HTERT RPE-1 (cell line): ENCODE data around the gene TRPM1.

Experiments
- in situ Hi-C: fragments of 300-500 bp; cut with MboI; formaldehyde crosslinking; loops from 4 replicates; pipeline ENCODE4 v1.14.3; 2020; ENCODE audit warnings: low sequenced_read_pairs

TRPM1 gene

GRCh38 chr15:31051496-31052080, 49.9 kb downstream of the TRPM1 start:
- in situ Hi-C loops, result no loop called here

DNA sequence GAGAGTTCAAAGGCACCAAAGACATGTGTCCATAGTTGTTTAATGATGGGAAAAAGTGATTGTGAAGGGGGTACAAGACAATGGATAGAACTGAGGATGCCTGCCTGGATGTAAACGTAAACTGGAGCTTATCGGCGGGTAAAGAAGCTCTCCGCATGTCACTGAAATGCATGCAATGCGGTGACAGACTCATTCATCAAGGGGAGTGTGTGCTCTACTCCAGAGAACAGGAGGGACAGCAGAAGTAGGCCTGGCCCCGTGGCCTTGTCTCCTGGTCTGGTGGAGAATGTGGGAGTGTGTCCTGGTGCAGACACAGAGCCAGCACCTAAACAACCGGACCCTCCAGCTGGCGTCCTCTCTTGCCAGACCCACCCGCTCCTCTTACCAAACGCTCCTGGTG, 50.6 kb downstream of the TRPM1 start:
- in situ Hi-C loops, result no loop called here

- in situ Hi-C loops, result no loop called here
Measured at GRCh38 chr15:31049682-31050615, 51.6 kb downstream of the TRPM1 start.

DNA sequence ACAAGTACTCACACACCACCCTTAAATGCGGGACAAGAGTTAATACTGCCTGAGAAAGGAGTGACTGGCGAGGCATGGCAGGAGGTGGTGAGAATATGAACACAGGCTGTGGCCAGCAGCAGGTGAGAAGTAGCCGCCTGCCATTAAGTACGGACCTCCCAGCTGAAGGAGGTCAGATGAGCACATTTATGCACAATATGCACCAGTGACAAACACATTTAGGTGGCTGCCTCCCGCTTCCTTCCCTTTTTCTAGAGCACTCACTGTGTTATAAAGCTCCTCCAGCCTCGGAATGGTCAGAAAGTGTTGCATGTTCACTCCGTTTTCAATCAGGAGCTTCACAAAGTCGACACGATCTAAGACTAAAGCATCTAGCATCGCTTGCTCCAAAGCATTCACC, 52.4 kb downstream of the TRPM1 start:
- in situ Hi-C loops, result no loop called here

DNA sequence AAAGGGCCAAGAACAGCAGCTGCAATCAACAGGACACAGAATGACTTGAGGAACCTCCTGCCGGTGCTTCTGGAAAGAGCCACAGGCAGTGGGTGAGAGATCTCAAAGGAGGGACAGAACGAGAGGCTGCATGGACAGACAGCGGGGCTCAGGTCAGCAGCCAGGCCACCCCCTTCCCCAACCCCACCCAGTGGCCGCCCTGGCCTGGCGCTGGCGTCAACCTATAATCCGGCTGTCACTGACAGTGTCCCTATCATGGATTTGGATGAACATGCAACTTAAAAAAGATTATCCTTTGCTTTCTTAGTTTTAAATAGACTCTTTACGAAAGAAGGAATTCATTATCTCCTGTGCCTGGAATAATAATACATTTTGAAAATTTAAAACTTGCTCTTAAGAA, 54.1 kb downstream of the TRPM1 start:
- in situ Hi-C loops, result no loop called here

DNA sequence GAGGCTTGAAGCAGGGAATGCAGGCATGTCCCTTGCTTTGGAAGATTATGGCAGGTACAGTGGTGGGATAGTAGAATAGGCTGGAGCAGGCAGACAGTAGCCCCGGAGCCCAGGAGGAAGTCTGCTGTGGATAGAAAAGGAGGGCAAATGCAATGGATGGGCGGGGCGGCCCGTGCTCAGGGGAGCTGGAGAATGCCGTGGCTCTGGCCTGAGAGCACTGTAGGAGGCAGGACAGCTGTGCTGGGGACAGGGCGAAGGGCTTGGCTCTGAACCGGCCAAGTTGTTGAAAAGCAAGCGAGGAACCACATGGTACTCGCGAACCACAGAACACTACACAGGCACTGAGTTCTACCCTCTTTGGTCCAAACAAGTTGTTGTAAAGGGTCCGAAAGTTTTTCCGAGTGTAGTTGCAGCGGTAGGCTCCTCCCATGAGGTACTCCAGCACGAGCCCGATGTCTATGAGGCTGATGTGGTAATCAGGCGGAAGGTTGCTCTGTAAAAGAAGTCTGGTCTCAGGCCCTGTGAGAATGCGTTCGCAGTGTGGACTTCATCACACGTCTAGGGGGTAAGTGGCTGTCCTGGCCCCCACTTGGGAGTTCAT, 54.7 kb downstream of the TRPM1 start:
- in situ Hi-C loops, result no loop called here

GRCh38 chr15:31045606-31046005, 55.9 kb downstream of the TRPM1 start:
- in situ Hi-C loops, result no loop called here

DNA sequence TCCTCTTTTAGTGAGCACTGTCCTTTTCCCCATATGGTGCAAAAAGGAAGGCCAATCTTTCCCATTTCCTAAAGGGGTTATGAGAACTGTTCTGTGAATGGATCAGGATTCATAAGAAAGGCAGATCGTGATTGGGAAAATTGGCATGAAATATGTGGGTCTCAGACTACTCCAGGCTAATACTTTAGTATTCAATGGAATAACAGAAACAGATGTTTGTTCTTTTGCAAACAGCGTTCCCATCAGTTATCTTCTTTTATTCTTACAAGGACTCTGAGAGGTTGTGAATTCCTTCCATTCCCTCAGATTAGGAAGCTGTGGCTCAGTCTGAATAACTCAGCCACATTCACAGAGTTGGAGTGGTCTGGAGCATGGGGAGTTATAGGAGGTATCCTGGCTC, 58.8 kb downstream of the TRPM1 start:
- in situ Hi-C loops, result no loop called here

DNA sequence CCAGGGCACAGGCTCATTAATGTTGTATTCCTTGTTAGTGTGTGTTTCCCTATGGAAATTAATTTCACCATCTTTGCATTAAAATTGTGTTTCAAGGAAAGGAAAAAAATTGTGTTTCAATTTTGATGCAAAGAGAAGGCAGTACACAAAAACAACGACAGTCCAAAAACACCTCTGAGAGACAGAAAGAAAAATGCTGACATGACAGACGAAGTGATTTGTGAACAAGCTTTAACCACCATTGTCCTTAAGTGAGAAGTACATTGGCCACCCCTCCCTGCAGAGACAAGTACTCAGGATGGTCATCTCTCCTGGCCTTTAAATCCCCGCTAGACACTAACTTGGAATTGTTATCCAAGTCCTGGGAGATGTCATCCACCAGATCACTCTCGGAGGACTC, 59.9 kb downstream of the TRPM1 start:
- in situ Hi-C loops, result no loop called here

DNA sequence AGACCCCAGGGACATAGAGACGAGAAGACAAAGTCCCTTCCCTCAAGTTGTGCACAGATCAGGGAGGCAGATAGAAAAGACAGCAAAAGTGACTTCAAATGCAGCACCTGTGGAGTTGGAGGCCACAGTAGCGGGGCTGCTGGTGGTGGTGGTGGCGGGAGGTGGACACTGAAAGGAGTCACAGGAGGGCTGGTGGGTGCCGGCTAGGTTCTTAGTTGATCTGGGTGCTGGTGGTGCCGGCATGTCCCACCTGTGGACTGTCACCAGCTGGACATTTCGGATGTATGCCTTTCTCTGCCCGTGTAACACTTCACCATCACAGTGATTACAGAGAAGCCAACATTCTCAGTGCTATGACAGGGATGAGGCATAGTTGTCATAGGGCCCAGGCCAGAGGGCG, 60.9 kb downstream of the TRPM1 start:
- in situ Hi-C loops, result no loop called here

DNA sequence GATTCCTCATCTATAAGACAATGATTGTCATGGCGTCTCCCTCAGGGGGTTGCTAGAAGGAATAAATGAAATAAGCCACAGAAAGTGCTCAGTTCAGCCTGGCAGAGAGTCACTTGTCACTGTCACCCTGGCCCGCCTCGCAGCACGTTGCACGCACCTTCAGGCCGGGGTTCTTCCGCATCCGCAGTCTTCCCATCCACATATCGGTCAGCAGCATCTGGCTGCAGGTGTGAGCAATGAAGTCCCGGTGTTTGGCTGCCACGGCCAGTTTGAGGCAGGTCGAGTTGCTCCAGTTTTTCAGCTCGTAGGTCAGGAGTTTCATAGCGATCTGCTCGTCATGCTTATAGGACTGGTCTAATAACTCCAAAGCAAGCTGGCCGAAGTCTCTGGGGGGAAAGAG, 61.6 kb downstream of the TRPM1 start:
- in situ Hi-C loops, result no loop called here

GRCh38 chr15:31037731-31038477, 63.6 kb downstream of the TRPM1 start:
- in situ Hi-C loops, result no loop called here

DNA sequence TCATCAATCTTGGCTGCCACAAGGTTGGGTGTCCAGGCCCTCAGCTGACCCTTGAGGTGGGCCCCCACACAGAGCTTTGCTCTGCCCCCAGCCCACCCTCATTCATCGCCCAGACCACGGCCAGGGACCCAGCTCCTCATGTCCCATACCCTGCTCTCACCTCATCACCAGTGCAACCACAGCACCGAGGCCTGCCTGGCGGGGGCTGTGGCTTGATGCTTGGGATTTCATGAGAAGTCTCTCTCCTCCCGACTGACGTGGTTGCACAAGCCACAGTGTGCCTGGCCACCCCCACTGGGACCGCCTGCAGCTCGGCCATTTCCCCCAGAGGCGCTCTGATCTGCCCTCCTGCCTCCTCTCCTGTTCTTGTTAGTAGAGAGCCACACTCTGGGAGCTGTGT, 64.7 kb downstream of the TRPM1 start:
- in situ Hi-C loops, result no loop called here

DNA sequence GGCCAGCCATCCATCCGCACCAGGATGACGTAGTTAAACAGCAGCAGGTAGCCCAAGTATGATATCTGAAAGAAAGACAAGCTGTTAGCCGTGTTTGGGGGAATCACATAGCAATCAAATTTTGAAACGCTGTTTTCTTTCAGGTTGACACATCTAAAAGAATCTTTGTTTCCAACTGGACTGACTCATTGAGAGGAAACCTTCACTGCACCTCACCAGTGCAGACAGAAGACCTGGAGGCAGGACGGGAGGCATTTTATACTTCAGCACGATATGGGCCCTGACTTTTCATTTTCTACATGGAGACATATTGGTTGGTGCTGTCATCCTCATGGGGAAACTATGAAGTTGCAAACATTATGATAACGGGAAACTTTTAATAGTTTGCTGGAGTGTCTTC, 65.9 kb downstream of the TRPM1 start:
- in situ Hi-C loops, result no loop called here

- in situ Hi-C loops, result no loop called here
Measured at GRCh38 chr15:31034152-31034551, 67.4 kb downstream of the TRPM1 start.

DNA sequence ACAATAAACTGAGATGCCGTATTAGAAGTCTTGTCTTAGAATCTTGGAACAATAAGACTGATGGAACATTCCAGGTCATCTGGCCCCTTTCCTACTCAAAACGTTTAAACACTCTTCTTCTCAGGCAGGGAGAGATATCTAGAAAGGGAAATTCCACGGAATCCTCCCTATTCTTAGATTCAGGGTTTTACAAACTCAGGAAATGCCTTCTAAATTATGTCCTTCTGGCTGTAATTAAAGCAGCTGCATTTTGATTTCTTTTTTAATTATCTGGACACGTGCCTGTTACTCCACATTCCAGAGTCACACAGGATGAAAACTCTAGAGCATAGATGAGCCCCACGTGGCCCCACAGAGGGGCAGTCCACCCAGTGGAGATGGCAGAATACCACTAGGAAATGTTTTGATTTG, 68.6 kb downstream of the TRPM1 start:
- in situ Hi-C loops, result no loop called here

DNA sequence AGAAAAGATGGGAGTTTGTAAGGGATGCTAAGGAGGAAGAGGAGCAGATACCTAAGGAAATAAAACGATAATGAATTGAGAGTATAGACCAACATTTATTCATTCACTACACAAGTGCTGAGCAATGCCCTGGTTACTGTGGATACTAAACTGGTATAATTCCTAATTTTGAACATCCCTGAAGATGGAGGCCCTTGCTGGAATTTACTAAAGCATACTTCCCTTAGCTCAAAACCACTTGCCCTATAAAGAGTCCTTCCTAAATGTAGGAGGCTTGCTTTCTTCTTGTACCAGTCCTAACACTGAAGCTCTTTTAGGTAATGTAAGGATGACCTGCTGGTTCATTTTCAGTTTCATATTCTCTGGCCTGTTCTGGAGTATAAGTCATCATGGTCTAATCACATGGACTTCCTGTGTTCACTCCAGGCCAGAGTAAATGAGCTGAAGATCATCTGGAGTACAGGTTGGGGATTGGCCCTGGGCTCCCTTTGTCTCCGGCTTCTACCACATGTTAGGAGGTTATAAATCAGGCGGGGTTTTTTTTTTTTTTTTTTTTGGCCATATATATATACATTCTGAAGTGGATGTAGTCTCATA, 70.0 kb downstream of the TRPM1 start:
- in situ Hi-C loops, result no loop called here

- in situ Hi-C loops, result no loop called here
Measured at GRCh38 chr15:31027910-31028578, 73.5 kb downstream of the TRPM1 start.

DNA sequence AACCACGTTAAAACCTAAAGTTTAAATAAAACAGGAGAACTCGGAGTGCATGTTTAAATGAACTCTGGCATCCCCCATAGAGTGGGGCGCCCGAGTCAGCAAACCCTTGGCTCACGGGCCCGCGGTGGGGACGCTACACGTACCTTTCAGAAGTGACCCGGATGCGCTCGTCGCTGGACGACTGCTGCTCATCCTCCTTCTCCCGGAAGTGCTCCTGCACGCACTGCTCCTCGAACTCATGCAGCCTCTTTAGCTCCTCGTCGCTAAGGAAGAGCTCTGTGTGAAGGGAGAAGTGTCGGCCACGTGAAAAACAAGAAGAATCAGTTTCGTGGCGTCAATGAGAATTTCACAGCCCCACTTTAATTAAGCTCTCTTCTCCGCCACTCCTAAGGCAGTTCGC, 75.5 kb downstream of the TRPM1 start:
- in situ Hi-C loops, result no loop called here

DNA sequence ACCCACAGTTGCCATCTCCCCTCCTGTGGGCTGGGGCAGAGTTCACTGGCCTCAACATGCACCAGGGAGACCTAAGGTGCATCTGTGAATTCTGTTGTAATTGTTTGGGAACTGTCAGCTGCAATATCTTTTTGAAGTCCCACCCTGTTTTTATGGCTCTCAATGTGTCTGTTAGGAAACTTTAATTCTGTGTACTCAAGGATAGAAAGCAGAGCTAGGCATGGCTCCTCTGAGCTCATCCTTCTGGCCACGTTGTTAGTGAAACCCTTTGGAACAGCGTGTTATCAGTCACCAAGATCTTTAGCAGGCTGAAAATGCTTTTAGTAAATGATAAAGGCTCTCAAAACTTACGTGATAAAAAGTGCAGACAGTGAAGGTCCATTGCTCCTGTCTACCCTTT, 76.5 kb downstream of the TRPM1 start:
- in situ Hi-C loops, result no loop called here
